Hepatocyte (in vitro differentiated cells): ENCODE data around the gene IL4R.

Experiments used
- CTCF ChIP-seq: fragments of 200-600 bp; sonication (generic); IDR thresholded peaks from 2 replicates; pipeline ENCODE4 v1.5.1; 2016; ENCODE audit warnings: antibody characterized with exemption, mild to moderate bottlenecking; ENCODE audit not compliant: poor library complexity
- EZH2 ChIP-seq: fragments of 200-600 bp; sonication (generic); IDR thresholded peaks from 2 replicates; pipeline ENCODE4 v1.6.1; 2016; ENCODE audit warnings: antibody characterized with exemption, mild to moderate bottlenecking, borderline replicate concordance

- TF ChIP-seq EZH2 = no peak
- TF ChIP-seq CTCF = no peak
These were observed 2.3 kb upstream of the IL4R start for GRCh38 chr16:27311448-27311830.
